GM19035 (cell line): ENCODE data around the gene HK1.

ENCODE experiments used
- ATAC-seq: cut with Tn5 transposase; IDR thresholded peaks from one replicate; pipeline ENCODE4 v1.9.1; 2021; ENCODE audit not compliant: unreplicated experiment

The HK1 gene

GRCh38 chr10:69372126-69372980 lies 94.1 kb downstream of the HK1 start:
- no peak for ATAC-seq

GRCh38 chr10:69374242-69374641 lies 95.9 kb downstream of the HK1 start:
- ATAC-seq: no peak

- ATAC-seq: no peak
Observed at GRCh38 chr10:69374931-69375306, 96.6 kb downstream of the HK1 start.

GRCh38 chr10:69375307-69376151 lies 97.2 kb downstream of the HK1 start:
- no peak for ATAC-seq

- ATAC-seq: no peak
Observed at GRCh38 chr10:69376662-69377061, 98.4 kb downstream of the HK1 start.

GRCh38 chr10:69377191-69377590 lies 98.9 kb downstream of the HK1 start:
- no peak for ATAC-seq

- no peak for ATAC-seq
Observed at GRCh38 chr10:69377933-69378332, 99.6 kb downstream of the HK1 start.

- no peak for ATAC-seq
Observed at GRCh38 chr10:69379800-69380199, 101.5 kb downstream of the HK1 start.

GRCh38 chr10:69382382-69383117 lies 104.3 kb downstream of the HK1 start:
- ATAC-seq: no peak

GRCh38 chr10:69383558-69383957 lies 105.3 kb downstream of the HK1 start:
- ATAC-seq: no peak

- no peak for ATAC-seq
Observed at GRCh38 chr10:69384320-69384719, 106.0 kb downstream of the HK1 start.

GRCh38 chr10:69385454-69386350 lies 107.4 kb downstream of the HK1 start:
- ATAC-seq: no peak

GRCh38 chr10:69387500-69387899 lies 109.2 kb downstream of the HK1 start:
- ATAC-seq: no peak

GRCh38 chr10:69388488-69388887 lies 110.2 kb downstream of the HK1 start:
- ATAC-seq: no peak

GRCh38 chr10:69389827-69390490 lies 111.7 kb downstream of the HK1 start:
- ATAC-seq: no peak

- ATAC-seq: no peak
Observed at GRCh38 chr10:69391158-69391557, 112.9 kb downstream of the HK1 start.

GRCh38 chr10:69392481-69393000 lies 114.2 kb downstream of the HK1 start:
- ATAC-seq: peak; percentile 88

- ATAC-seq: no peak
Observed at GRCh38 chr10:69394020-69394419, 115.7 kb downstream of the HK1 start.

- ATAC-seq: no peak
Observed at GRCh38 chr10:69397972-69398371, 119.7 kb downstream of the HK1 start.

- no peak for ATAC-seq
Observed at GRCh38 chr10:69398466-69398865, 120.2 kb downstream of the HK1 start.
